SH-SY5Y (cell line): ENCODE results near the gene G3BP2.

ENCODE experiments used
- GATA2 ChIP-seq: IDR thresholded peaks from 2 replicates; pipeline ENCODE4 v1.6.1; 2011; ENCODE audit warnings: mild to moderate bottlenecking, low read depth, low read length
- GATA3 ChIP-seq: IDR thresholded peaks from 2 replicates; pipeline ENCODE4 v1.6.1; 2011; ENCODE audit warnings: low read depth, mild to moderate bottlenecking, low read length, moderate library complexity

DNA sequence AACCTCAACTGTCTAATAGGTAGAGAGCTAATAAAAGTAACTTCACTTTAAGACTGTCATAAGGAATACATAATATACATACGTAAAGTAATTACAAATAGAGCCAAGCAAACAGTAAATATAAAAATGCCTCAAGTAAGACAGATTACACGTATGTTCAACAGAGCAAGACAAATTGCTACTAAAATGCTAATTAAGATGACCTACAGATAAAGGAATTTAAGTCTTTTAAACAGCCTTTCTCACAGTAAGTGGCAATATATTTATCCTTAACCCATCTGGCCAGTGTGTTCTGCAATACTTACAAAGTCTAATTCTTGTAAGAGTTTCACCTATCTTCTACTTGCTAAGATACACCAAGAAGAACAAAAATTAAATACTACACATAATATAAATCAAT lies 12.7 kb downstream of the G3BP2 start:
- TF ChIP-seq GATA3 (no peak), GATA2 (no peak)
